H9 (cell line): ENCODE data around the gene HMGCL. TPM values are rescaled to one million over a fixed set of nuclear protein-coding genes. Genes with fewer than 3 reads are reported as not detected.
"Not testable (repeated sequence)": the region's sequence is repeated elsewhere in the genome, so short reads cannot be mapped to it uniquely, and the experiment has no call there.

Experiments used
- DNase-seq: peaks from one replicate; pipeline ENCODE4 v3.0.0-alpha.2; 2017
- H2AFZ ChIP-seq: one replicate; pipeline ENCODE4 v1.6.1; 2013; ENCODE audit warnings: mild to moderate bottlenecking, low read length, control low read depth, moderate library complexity
- H2AK5ac ChIP-seq: 2 replicates; pipeline ENCODE4 v1.6.1; 2013; ENCODE audit warnings: low read length, control low read depth, mixed read lengths; ENCODE audit not compliant: insufficient read length
- H2BK120ac ChIP-seq: one replicate; pipeline ENCODE4 v1.6.1; 2013; ENCODE audit warnings: low read depth, mild to moderate bottlenecking, low read length, control low read depth, inconsistent platforms; ENCODE audit not compliant: poor library complexity, severe bottlenecking
- H2BK12ac ChIP-seq: 2 replicates; pipeline ENCODE4 v1.6.1; 2013; ENCODE audit warnings: low read length, control low read depth, mixed read lengths, low read depth; ENCODE audit not compliant: insufficient read length
- H2BK15ac ChIP-seq: 2 replicates; pipeline ENCODE4 v1.6.1; 2013; ENCODE audit warnings: low read depth, low read length, control low read depth
- H2BK20ac ChIP-seq: one replicate; pipeline ENCODE4 v1.6.1; 2013; ENCODE audit warnings: low read depth, mild to moderate bottlenecking, low read length, control low read depth, inconsistent platforms; ENCODE audit not compliant: poor library complexity, severe bottlenecking
- H2BK5ac ChIP-seq: 2 replicates; pipeline ENCODE4 v1.6.1; 2013; ENCODE audit warnings: low read length, control low read depth, mixed read lengths; ENCODE audit not compliant: insufficient read length
- H3K14ac ChIP-seq: 2 replicates; pipeline ENCODE4 v1.6.1; 2013; ENCODE audit warnings: low read length, control low read depth; ENCODE audit not compliant: insufficient read depth
- H3K18ac ChIP-seq: 2 replicates; pipeline ENCODE4 v1.6.1; 2013; ENCODE audit warnings: low read depth, mild to moderate bottlenecking, mixed read lengths, low read length, control low read depth; ENCODE audit not compliant: insufficient read length
- H3K23ac ChIP-seq: 2 replicates; pipeline ENCODE4 v1.6.1; 2013; ENCODE audit warnings: low read length, control low read depth, mixed read lengths, low read depth; ENCODE audit not compliant: insufficient read length
- H3K23me2 ChIP-seq: 2 replicates; pipeline ENCODE4 v1.6.1; 2013; ENCODE audit warnings: low read depth, mild to moderate bottlenecking, mixed read lengths, low read length, control low read depth; ENCODE audit not compliant: insufficient read length, poor library complexity, severe bottlenecking
- H3K27ac ChIP-seq: 2 replicates; pipeline ENCODE4 v1.5.1; 2013; ENCODE audit warnings: low read length, control low read depth, mixed read lengths, low read depth; ENCODE audit not compliant: insufficient read length
- H3K27me3 ChIP-seq: 2 replicates; pipeline ENCODE4 v1.6.1; 2013; ENCODE audit warnings: low read length, control low read depth, inconsistent platforms; ENCODE audit not compliant: insufficient read depth
- H3K4ac ChIP-seq: 2 replicates; pipeline ENCODE4 v1.6.1; 2013; ENCODE audit warnings: low read depth, mild to moderate bottlenecking, control low read depth, inconsistent platforms, low read length, moderate library complexity
- H3K4me1 ChIP-seq: 2 replicates; pipeline ENCODE4 v1.6.1; 2013; ENCODE audit warnings: low read length, control low read depth, inconsistent platforms; ENCODE audit not compliant: insufficient read depth
- H3K4me2 ChIP-seq: 2 replicates; pipeline ENCODE4 v1.6.1; 2013; ENCODE audit warnings: low read length, control low read depth, mixed read lengths; ENCODE audit not compliant: insufficient read length, insufficient read depth
- H3K56ac ChIP-seq: 2 replicates; pipeline ENCODE4 v1.6.1; 2013; ENCODE audit warnings: low read depth, mild to moderate bottlenecking, mixed read lengths, low read length, control low read depth; ENCODE audit not compliant: insufficient read length
- H3K79me1 ChIP-seq: 2 replicates; pipeline ENCODE4 v1.6.1; 2013; ENCODE audit warnings: low read depth, mild to moderate bottlenecking, moderate library complexity, low read length, control low read depth, inconsistent platforms; ENCODE audit not compliant: insufficient read depth, poor library complexity, severe bottlenecking
- H3K79me2 ChIP-seq: 2 replicates; pipeline ENCODE4 v1.6.1; 2013; ENCODE audit warnings: low read length, control low read depth, inconsistent platforms; ENCODE audit not compliant: insufficient read depth
- H3K9ac ChIP-seq: 2 replicates; pipeline ENCODE4 v1.6.1; 2013; ENCODE audit warnings: low read length, control low read depth, mixed read lengths; ENCODE audit not compliant: insufficient read length; ENCODE audit errors: extremely low read depth
- H3K9me3 ChIP-seq: one replicate; pipeline ENCODE4 v1.6.1; 2013; ENCODE audit warnings: low read depth, low read length, inconsistent platforms; ENCODE audit not compliant: control insufficient read depth
- H3T11ph ChIP-seq: one replicate; pipeline ENCODE4 v1.6.1; 2013; ENCODE audit warnings: mild to moderate bottlenecking, low read length, control low read depth, inconsistent platforms
- H4K20me1 ChIP-seq: one replicate; pipeline ENCODE4 v1.6.1; 2013; ENCODE audit not compliant: control insufficient read depth, insufficient read length, insufficient read depth
- H4K5ac ChIP-seq: 2 replicates; pipeline ENCODE4 v1.6.1; 2013; ENCODE audit warnings: low read depth, mild to moderate bottlenecking, mixed read lengths, low read length, control low read depth; ENCODE audit not compliant: insufficient read length
- H4K8ac ChIP-seq: replicated peaks from 2 replicates; pipeline ENCODE4 v1.6.1; 2013; ENCODE audit warnings: low read length, control low read depth, mixed read lengths, low read depth; ENCODE audit not compliant: insufficient read length
- H4K91ac ChIP-seq: 2 replicates; pipeline ENCODE4 v1.6.1; 2013; ENCODE audit warnings: low read depth, mild to moderate bottlenecking, moderate library complexity, mixed read lengths, low read length, control low read depth; ENCODE audit not compliant: insufficient read length
- H3K27ac Mint-ChIP-seq, 3 experiments: 2 replicates in 2 of 3; 3 replicates in 1 of 3; pipeline ENCODE4 v1.8.0; 2020 to 2021; ENCODE audit warnings: mixed read lengths in 3 of 3, mild to moderate bottlenecking in 1 of 3, moderate library complexity in 1 of 3
- H3K27me3 Mint-ChIP-seq: 2 replicates; pipeline ENCODE4 v1.8.0; 2021; ENCODE audit warnings: low read depth, mild to moderate bottlenecking, moderate library complexity, mixed read lengths
- H3K36me3 Mint-ChIP-seq, 3 experiments: 2 replicates in 2 of 3; 3 replicates in 1 of 3; pipeline ENCODE4 v1.8.0; 2020 to 2021; ENCODE audit warnings: low read depth in 3 of 3, mixed read lengths in 3 of 3; ENCODE audit not compliant: insufficient read depth in 1 of 3
- H3K4me1 Mint-ChIP-seq, 2 experiments: 2 replicates each; pipeline ENCODE4 v1.8.0; 2020; ENCODE audit warnings: mixed read lengths in 2 of 2
- H3K4me3 Mint-ChIP-seq, 2 experiments: 2 replicates in 1 of 2; 3 replicates in 1 of 2; pipeline ENCODE4 v1.8.0; 2020 to 2021; ENCODE audit warnings: mild to moderate bottlenecking in 2 of 2, mixed read lengths in 2 of 2, moderate library complexity in 1 of 2
- H3K9me3 Mint-ChIP-seq, 2 experiments: 2 replicates in 1 of 2; 3 replicates in 1 of 2; pipeline ENCODE4 v1.8.0; 2020; ENCODE audit warnings: mild to moderate bottlenecking in 2 of 2, mixed read lengths in 2 of 2, moderate library complexity in 1 of 2
- CTCF ChIP-seq: fragments of 200-600 bp; sonication (generic); conservative IDR thresholded peaks from 3 replicates; pipeline ENCODE4 v1.8.0; 2021; ENCODE audit warnings: antibody characterized with exemption, mild to moderate bottlenecking
- WGBS: extraction: QIAGEN DNeasy Blood & Tissue Kit; methylation state at CpG from one replicate; pipeline ENCODE4 v1.1.7; 2013; ENCODE audit warnings: missing lambda C conversion rate, low lambda C conversion rate, mixed read lengths; ENCODE audit not compliant: insufficient read length; ENCODE audit errors: extremely low coverage; 5-methylcytosine and 5-hydroxymethylcytosine counted together
- total RNA-seq: library from RNA; stranded (reverse); gene quantifications from 2 replicates; pipeline ENCODE4 v1.2.1, GENCODE V29; 2021

The HMGCL gene
- total RNA-seq, 1 experiment from 2014 or later: 15.9 TPM

DNA sequence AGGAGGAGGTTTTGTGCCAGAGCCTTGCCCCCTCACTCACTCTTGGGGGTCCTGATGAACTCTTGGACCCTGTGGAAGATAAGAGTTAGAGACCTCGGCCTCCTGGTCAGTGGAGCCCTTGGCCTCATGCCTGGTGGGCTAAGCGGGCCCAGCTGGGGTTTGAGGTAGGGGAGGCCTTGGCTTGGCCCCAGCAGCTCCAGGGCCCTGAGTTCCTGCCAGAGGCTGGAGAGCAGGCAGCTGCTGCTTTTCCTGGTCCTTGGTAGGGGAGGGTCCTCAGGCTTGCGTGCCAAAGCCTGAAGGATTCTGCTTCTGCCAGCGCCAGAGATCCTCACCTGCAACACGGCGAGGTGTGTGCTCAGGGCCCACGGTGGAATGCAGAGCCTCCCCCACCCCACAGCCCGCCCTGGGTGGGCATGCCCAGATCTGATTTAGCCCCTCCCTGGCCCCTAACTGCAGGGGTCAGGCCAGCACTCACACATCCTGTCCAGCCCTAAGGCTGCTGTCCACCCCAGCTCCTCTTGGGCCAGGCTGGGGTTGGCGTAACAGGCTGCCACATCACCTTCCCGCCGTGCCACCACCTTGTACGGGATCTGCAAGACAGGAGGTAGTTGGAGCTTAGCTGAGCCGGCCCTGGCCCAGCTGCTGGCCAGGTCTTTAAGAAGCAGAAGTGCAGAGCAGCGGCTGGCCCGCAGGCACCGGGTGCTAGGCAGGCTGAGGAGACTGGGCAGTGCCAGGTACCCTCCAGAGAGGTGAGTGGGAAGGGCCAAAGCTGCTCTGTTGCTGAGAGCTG is 29.4 kb downstream of the HMGCL start:
- no peak overlapping the region for H2AK5ac ChIP-seq
- Mint-ChIP-seq H3K9me3 (no peaks in the 10 kb centered on the region), H3K27me3 (no peaks in the 10 kb centered on the region; the same call in 1 of the 2 replicates), H3K4me1 (peaks cover 8 to 20% of the 10 kb centered on the region in 2 experiments), H3K36me3 (peaks cover 7 to 50% (median 28%) of the 10 kb centered on the region in 3 experiments), H3K27ac (no peak overlapping the region), H3K4me3 (no peak overlapping the region)
- no peak for TF ChIP-seq CTCF
- no peak overlapping the region for H2BK120ac ChIP-seq
- H4K5ac ChIP-seq: no peak overlapping the region
- peaks cover 6% of the 10 kb centered on the region; the same call in 1 of the 2 replicates for H3K79me2 ChIP-seq
- no peak overlapping the region for H3T11ph ChIP-seq
- H2BK20ac ChIP-seq: no peak overlapping the region
- H2BK15ac ChIP-seq: no peak overlapping the region
- H3K23ac ChIP-seq: no peak overlapping the region
- H3K79me1 ChIP-seq: peaks cover 8% of the 10 kb centered on the region
- no peak overlapping the region for H3K4ac ChIP-seq
- H3K18ac ChIP-seq: no peak overlapping the region
- no peak overlapping the region for H3K56ac ChIP-seq
- DNase-seq: no peak
- H3K4me1 ChIP-seq: no peaks in the 10 kb centered on the region; the same call in 1 of the 2 replicates
- H3K23me2 ChIP-seq: peaks cover 17% of the 10 kb centered on the region
- no peak overlapping the region for H3K9ac ChIP-seq
- no peak overlapping the region for H4K8ac ChIP-seq
- H3K27me3 ChIP-seq: no peaks in the 10 kb centered on the region
- no peaks in the 10 kb centered on the region for H4K20me1 ChIP-seq
- H3K4me2 ChIP-seq: no peak overlapping the region
- no peak overlapping the region for H2BK5ac ChIP-seq
- no peak overlapping the region for H2BK12ac ChIP-seq
- H3K27ac ChIP-seq: no peak overlapping the region
- no peak overlapping the region for H2AFZ ChIP-seq
- H3K14ac ChIP-seq: no peak overlapping the region
- no peak overlapping the region for H4K91ac ChIP-seq
- WGBS: no CpG with 5 or more reads among the region's 16 CpGs
- H3K9me3 ChIP-seq: no peaks in the 10 kb centered on the region

DNA sequence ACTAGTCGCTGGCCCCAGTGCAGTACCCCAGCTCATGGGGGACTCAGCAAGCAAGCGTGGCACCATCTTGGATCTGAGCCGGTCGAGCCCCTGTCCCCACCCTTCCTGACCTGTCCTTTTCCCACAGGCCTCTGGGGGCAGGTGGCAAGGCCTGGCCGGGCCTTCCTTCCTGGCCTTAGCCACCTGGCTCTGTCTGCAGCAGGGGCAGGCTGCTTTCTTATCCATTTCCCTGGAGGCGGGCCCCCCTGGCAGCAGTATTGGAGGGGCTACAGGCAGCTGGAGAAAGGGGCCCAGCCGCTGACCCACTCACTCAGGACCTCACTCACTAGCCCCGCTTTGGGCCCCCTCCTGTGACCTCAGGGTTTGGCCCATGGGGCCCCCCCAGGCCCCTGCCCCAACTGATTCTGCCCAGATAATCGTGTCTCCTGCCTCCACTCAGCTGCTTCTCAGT is 30.5 kb downstream of the HMGCL start:
- not testable (repeated sequence) for H2BK120ac ChIP-seq, H2AK5ac ChIP-seq, H3K27me3 Mint-ChIP-seq, H3T11ph ChIP-seq, H4K20me1 ChIP-seq, H3K27me3 ChIP-seq, H4K8ac ChIP-seq, H3K9ac ChIP-seq, H2BK15ac ChIP-seq, H3K4me3 Mint-ChIP-seq, H3K56ac ChIP-seq, H3K9me3 Mint-ChIP-seq, H4K91ac ChIP-seq, H3K79me2 ChIP-seq, H3K14ac ChIP-seq, H3K4me2 ChIP-seq, DNase-seq, H3K27ac ChIP-seq, H3K79me1 ChIP-seq, H3K23ac ChIP-seq, H3K9me3 ChIP-seq, H3K4me1 ChIP-seq, H2BK20ac ChIP-seq, H3K27ac Mint-ChIP-seq, H2BK5ac ChIP-seq, H3K4ac ChIP-seq, H2AFZ ChIP-seq, H4K5ac ChIP-seq, H2BK12ac ChIP-seq, H3K18ac ChIP-seq
- H3K36me3 Mint-ChIP-seq: peaks cover 7 to 50% (median 28%) of the 10 kb centered on the region in 3 experiments
- peaks cover 15 to 24% of the 10 kb centered on the region in 2 experiments for H3K4me1 Mint-ChIP-seq
- no CpG with 5 or more reads among the region's 9 CpGs for whole genome bisulfite sequencing
- peaks cover 18% of the 10 kb centered on the region for H3K23me2 ChIP-seq
